ENCODE results near the gene CTSL. TPM values are rescaled to one million over a fixed set of nuclear protein-coding genes. Genes with fewer than 3 reads are reported as not detected.

Gene CTSL
- total RNA-seq, 1 experiment from 2014 or later = 63.2 TPM

DNA sequence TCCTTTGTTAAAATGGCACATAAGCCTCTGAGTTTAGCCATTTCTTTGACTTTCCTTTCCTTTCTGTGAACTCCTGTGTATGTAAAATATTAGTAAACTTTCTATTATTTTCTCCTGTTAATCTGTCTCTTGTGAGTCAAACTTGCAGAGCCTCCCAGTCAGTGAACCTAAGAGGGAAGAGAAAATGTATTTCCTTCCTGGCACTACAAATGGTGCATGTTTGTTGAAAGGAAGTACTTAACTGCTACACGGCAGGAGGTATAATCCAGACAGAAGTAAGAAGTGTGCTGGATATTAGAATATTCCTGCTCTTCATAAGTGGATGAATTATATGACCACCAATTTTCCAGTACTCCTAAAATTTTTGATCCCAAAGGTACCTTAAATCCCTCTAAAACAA lies 23.0 kb downstream of the CTSL start:
- Histone ChIP-seq H2AFZ (ENCODE audit: low read length) (no peak overlapping the region), H3K27ac (ENCODE audit: low read length) (no peak overlapping the region), H3K4me3 (ENCODE audit: low read length) (no peak overlapping the region), H3K79me2 (ENCODE audit: low read length) (no peaks in the 10 kb centered on the region), H3K27me3 (ENCODE audit: low read length) (no peaks in the 10 kb centered on the region), H3F3A (ENCODE audit: low read length, unreplicated experiment) (no peaks in the 10 kb centered on the region), H3K9ac (ENCODE audit: low read length) (no peak overlapping the region), H4K20me1 (ENCODE audit: low read length) (no peaks in the 10 kb centered on the region), H3K36me3 (ENCODE audit: low read depth, low read length) (no peaks in the 10 kb centered on the region), H3K4me2 (ENCODE audit: low read length) (no peak overlapping the region), H3K4me1 (ENCODE audit: insufficient read depth, low read length) (no peaks in the 10 kb centered on the region), H3K9me3 (ENCODE audit: low read length) (no peaks in the 10 kb centered on the region), H3K9me2 (replicated peaks; ENCODE audit: low read length) (no peaks in the 10 kb centered on the region)
- no peak for DNase-seq
- no peak for ATAC-seq
- ChIA-PET POLR2A (ENCODE audit: unreplicated experiment) (no interaction called here), CTCF (no interaction called here)
- intact Hi-C loops (cut with micrococcal nuclease) = no loop called here
- TF ChIP-seq, protein P1, sequence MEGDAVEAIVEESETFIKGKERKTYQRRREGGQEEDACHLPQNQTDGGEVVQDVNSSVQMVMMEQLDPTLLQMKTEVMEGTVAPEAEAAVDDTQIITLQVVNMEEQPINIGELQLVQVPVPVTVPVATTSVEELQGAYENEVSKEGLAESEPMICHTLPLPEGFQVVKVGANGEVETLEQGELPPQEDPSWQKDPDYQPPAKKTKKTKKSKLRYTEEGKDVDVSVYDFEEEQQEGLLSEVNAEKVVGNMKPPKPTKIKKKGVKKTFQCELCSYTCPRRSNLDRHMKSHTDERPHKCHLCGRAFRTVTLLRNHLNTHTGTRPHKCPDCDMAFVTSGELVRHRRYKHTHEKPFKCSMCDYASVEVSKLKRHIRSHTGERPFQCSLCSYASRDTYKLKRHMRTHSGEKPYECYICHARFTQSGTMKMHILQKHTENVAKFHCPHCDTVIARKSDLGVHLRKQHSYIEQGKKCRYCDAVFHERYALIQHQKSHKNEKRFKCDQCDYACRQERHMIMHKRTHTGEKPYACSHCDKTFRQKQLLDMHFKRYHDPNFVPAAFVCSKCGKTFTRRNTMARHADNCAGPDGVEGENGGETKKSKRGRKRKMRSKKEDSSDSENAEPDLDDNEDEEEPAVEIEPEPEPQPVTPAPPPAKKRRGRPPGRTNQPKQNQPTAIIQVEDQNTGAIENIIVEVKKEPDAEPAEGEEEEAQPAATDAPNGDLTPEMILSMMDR (conservative IDR thresholded peaks at IDR 0.05; ENCODE audit: low read depth, low read length) = no peak
- TF ChIP-seq EZH2phosphoT487 (IDR thresholded peaks at IDR 0.05; ENCODE audit: borderline replicate concordance, low read length) = no peak
- TF ChIP-seq EZH2 (IDR thresholded peaks at IDR 0.05; ENCODE audit: low read length, unreplicated experiment) = no peak
- BruUV-seq (replicated peaks) = no TSS peak

DNA sequence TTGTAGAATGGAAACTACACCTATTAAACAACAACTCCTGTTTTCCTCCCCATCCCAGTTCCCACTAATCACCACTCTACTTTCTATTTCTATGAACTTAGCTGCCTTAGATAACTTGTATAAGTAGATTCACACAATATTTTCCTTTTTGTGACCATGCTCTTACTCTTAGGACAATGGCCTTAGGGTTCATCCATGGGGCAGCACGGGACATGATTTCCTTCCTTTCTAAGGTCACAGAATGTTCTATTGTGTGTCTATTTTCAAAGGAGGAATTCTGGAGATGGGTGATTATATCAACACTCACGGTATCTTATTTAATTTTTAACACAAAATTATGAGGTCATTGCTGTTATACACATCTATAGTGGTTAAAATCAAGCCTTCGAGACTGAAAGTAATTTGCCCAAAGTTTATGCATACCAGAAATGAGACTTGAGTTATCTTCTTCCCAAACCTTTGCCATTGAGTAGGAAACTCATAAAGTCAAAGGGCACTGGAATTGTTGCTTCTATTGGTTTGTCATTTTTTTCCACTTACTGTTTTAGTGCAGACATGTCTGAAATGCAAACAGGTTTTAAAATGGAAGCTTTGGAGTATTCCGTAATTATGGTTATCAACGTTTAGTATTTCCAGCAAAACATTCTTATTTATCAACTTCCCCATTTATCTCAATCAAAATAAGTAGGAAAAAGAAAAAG lies 23.6 kb downstream of the CTSL start:
- TF ChIP-seq EZH2phosphoT487 (IDR thresholded peaks at IDR 0.05; ENCODE audit: borderline replicate concordance, low read length) (no peak), EZH2 (IDR thresholded peaks at IDR 0.05; ENCODE audit: low read length, unreplicated experiment) (no peak)
- TF ChIP-seq, protein P1 (conservative IDR thresholded peaks at IDR 0.05; ENCODE audit: low read depth, low read length) = no peak
- Histone ChIP-seq H4K20me1 (ENCODE audit: low read length) (no peaks in the 10 kb centered on the region), H3K4me1 (ENCODE audit: insufficient read depth, low read length) (no peaks in the 10 kb centered on the region), H3K9me2 (replicated peaks; ENCODE audit: low read length) (no peaks in the 10 kb centered on the region), H3K27ac (ENCODE audit: low read length) (no peak overlapping the region), H2AFZ (ENCODE audit: low read length) (no peak overlapping the region), H3K4me2 (ENCODE audit: low read length) (no peak overlapping the region), H3K27me3 (ENCODE audit: low read length) (no peaks in the 10 kb centered on the region), H3K36me3 (ENCODE audit: low read depth, low read length) (no peaks in the 10 kb centered on the region), H3K9ac (ENCODE audit: low read length) (no peak overlapping the region), H3K9me3 (ENCODE audit: low read length) (no peaks in the 10 kb centered on the region), H3F3A (ENCODE audit: low read length, unreplicated experiment) (no peaks in the 10 kb centered on the region), H3K79me2 (ENCODE audit: low read length) (no peaks in the 10 kb centered on the region), H3K4me3 (ENCODE audit: low read length) (no peak overlapping the region)
- CTCF ChIA-PET = no interaction called here
- DNase-seq = no peak
- POLR2A ChIA-PET (ENCODE audit: unreplicated experiment) = no interaction called here
- ATAC-seq = no peak
- intact Hi-C loops (cut with micrococcal nuclease) = no loop called here
- no TSS peak for BruUV-seq (replicated peaks)

DNA sequence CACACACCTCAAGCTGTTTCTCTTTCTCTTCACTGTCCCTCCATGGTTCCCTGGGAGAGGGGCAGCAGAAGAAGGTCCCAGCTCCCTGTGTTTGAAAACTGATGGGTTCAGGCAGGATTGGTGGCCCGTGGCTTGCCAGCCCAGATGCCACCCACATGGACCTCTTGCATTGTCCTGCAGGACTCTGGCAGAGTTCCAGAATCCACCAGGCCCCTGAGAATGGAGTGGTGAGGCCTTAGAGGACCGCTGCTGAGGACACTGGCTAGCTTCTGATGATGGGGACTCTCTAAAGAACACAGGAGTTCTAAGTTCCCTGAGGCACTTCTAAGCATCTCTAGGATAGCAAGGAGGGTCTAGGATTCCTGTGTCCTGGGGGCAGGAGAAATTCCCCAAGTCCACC lies 24.8 kb downstream of the CTSL start:
- BruUV-seq (replicated peaks) = no TSS peak
- H3K9ac ChIP-seq (ENCODE audit: low read length) = no peak overlapping the region
- intact Hi-C loops (cut with micrococcal nuclease) = no loop called here

More for the DNA sequence above, 24.8 kb downstream of the CTSL start:
- ATAC-seq (no peak), DNase-seq (no peak)
- no peaks in the 10 kb centered on the region for H3F3A ChIP-seq (ENCODE audit: low read length, unreplicated experiment)
- no peaks in the 10 kb centered on the region for H4K20me1 ChIP-seq (ENCODE audit: low read length)
- H3K79me2 ChIP-seq (ENCODE audit: low read length) = no peaks in the 10 kb centered on the region
- H3K36me3 ChIP-seq (ENCODE audit: low read depth, low read length) = no peaks in the 10 kb centered on the region
- H3K9me3 ChIP-seq (ENCODE audit: low read length) = no peaks in the 10 kb centered on the region
- CTCF ChIA-PET = no interaction called here
- H3K4me2 ChIP-seq (ENCODE audit: low read length) = no peak overlapping the region
- POLR2A ChIA-PET (ENCODE audit: unreplicated experiment) = no interaction called here
- no peaks in the 10 kb centered on the region for H3K9me2 ChIP-seq (replicated peaks; ENCODE audit: low read length)
- H3K27me3 ChIP-seq (ENCODE audit: low read length) = no peaks in the 10 kb centered on the region
- H3K27ac ChIP-seq (ENCODE audit: low read length) = no peak overlapping the region
- no peak for TF ChIP-seq EZH2phosphoT487 (IDR thresholded peaks at IDR 0.05; ENCODE audit: borderline replicate concordance, low read length)
- TF ChIP-seq, protein P1 (conservative IDR thresholded peaks at IDR 0.05; ENCODE audit: low read depth, low read length) = no peak
- no peak for TF ChIP-seq EZH2 (IDR thresholded peaks at IDR 0.05; ENCODE audit: low read length, unreplicated experiment)
- H3K4me1 ChIP-seq (ENCODE audit: insufficient read depth, low read length) = no peaks in the 10 kb centered on the region
- no peak overlapping the region for H3K4me3 ChIP-seq (ENCODE audit: low read length)
- no peak overlapping the region for H2AFZ ChIP-seq (ENCODE audit: low read length)

All from PC-3 (cell line).